C4-2B (cell line): ENCODE measurements around the gene MAB21L3.

Experiments
- ZFX ChIP-seq: fragments of 450-650 bp; IDR thresholded peaks from 2 replicates; pipeline ENCODE4 v1.6.1; 2017
- TF ChIP-seq, protein P1 (sequence below): fragments of 450-650 bp; conservative IDR thresholded peaks from 2 replicates; pipeline ENCODE4 v1.5.1; 2017; ENCODE audit warnings: mild to moderate bottlenecking

DNA sequence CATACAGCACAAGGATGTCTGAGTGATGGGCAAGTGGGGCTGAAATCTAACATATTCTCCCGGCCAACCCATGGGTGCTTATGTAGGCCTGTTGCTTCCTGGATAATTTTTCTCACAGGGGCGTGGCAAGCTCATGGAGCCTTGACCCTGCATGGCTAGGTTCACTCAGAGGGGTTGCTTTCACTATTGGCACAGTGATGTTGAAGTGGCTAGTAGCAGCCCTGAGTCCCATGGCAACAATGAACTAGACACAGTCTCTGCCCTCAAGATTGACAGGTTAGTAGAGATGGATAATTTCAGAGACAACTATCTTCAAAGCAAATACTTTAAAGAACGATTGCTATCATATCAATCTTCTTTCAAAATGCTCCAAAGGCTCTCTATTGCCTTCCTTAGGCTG lies 6.5 kb upstream of the MAB21L3 start:
- TF ChIP-seq, protein P1, sequence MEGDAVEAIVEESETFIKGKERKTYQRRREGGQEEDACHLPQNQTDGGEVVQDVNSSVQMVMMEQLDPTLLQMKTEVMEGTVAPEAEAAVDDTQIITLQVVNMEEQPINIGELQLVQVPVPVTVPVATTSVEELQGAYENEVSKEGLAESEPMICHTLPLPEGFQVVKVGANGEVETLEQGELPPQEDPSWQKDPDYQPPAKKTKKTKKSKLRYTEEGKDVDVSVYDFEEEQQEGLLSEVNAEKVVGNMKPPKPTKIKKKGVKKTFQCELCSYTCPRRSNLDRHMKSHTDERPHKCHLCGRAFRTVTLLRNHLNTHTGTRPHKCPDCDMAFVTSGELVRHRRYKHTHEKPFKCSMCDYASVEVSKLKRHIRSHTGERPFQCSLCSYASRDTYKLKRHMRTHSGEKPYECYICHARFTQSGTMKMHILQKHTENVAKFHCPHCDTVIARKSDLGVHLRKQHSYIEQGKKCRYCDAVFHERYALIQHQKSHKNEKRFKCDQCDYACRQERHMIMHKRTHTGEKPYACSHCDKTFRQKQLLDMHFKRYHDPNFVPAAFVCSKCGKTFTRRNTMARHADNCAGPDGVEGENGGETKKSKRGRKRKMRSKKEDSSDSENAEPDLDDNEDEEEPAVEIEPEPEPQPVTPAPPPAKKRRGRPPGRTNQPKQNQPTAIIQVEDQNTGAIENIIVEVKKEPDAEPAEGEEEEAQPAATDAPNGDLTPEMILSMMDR = no peak
- TF ChIP-seq ZFX = no peak
